ENCODE data around the gene C17orf75.
"Not testable (repeated sequence)": the region's sequence is repeated elsewhere in the genome, so short reads cannot be mapped to it uniquely, and the experiment has no call there.

GRCh38 chr17:32320080-32320479, 21.9 kb downstream of the C17orf75 start:
- TF ChIP-seq CTCF (IDR thresholded peaks at IDR 0.05; ENCODE audit: low read depth, low read length, missing input control); SP1 (IDR thresholded peaks at IDR 0.05); EGR1 (IDR thresholded peaks at IDR 0.05; ENCODE audit: low read depth in 2 of 2): not testable (repeated sequence)
- TF ChIP-seq, protein P1, sequence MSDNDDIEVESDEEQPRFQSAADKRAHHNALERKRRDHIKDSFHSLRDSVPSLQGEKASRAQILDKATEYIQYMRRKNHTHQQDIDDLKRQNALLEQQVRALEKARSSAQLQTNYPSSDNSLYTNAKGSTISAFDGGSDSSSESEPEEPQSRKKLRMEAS (IDR thresholded peaks at IDR 0.05) = not testable (repeated sequence)

All from liver (tissue), 3 donors.